ENCODE measurements around the gene KCNQ1. TPM values are rescaled to one million over a fixed set of nuclear protein-coding genes. Genes with fewer than 3 reads are reported as not detected.

The KCNQ1 gene
- total RNA-seq, 2 donors from 2014 or later = 38.9 to 46.1 TPM

DNA sequence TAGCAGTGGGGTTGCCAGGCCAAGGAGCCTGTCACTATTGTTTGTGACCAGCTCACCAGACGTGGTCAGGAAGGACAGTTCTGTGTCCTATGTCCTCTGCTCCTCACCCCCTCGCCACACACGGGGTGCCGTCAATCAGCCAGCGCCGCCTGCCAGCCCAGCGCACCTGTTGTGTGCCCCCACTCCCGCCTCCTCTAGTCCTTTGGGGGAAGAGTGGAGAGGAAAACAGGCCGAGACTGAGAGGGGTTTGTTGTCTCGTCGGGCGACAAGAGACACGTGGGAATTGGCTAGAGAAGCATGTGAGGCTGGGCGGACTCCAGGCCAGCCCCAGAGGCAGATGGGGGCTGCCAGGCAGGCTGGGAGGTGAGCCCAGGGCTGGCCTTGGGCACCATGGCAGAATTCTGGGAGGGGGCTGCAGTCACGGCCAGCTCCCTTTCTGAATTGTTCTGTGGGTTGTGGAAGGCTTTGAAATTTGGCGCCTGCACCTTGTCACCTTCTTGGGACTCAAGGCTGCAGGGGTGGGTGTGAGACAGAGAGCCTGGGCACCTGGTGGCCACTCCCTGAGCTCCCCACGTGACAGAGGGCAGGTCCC lies 258.1 kb downstream of the KCNQ1 start:
- Histone ChIP-seq H3K9me3 (no peaks in the 10 kb centered on the region), H3K36me3 (replicated peaks in 1 of 2; ENCODE audit: insufficient read depth in 1 of 2, low read depth in 2 of 2) (no peaks in the 10 kb centered on the region), H3K4me1 (no peaks in the 10 kb centered on the region), H3K27me3 (no peaks in the 10 kb centered on the region), H3K27ac (no peak overlapping the region), H3K4me3 (no peak overlapping the region)
- intact Hi-C loops (cut with DNase I) = no loop called here
- no peak for TF ChIP-seq POLR2A (IDR thresholded peaks at IDR 0.05)
- TF ChIP-seq, protein P1, sequence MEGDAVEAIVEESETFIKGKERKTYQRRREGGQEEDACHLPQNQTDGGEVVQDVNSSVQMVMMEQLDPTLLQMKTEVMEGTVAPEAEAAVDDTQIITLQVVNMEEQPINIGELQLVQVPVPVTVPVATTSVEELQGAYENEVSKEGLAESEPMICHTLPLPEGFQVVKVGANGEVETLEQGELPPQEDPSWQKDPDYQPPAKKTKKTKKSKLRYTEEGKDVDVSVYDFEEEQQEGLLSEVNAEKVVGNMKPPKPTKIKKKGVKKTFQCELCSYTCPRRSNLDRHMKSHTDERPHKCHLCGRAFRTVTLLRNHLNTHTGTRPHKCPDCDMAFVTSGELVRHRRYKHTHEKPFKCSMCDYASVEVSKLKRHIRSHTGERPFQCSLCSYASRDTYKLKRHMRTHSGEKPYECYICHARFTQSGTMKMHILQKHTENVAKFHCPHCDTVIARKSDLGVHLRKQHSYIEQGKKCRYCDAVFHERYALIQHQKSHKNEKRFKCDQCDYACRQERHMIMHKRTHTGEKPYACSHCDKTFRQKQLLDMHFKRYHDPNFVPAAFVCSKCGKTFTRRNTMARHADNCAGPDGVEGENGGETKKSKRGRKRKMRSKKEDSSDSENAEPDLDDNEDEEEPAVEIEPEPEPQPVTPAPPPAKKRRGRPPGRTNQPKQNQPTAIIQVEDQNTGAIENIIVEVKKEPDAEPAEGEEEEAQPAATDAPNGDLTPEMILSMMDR (IDR thresholded peaks at IDR 0.05) = no peak
- DNase-seq (no peak), ATAC-seq (no peak)
- WGBS, 2 donors = 83 to 84% methylated on average over 13 to 17 of the region's 17 CpGs

DNA sequence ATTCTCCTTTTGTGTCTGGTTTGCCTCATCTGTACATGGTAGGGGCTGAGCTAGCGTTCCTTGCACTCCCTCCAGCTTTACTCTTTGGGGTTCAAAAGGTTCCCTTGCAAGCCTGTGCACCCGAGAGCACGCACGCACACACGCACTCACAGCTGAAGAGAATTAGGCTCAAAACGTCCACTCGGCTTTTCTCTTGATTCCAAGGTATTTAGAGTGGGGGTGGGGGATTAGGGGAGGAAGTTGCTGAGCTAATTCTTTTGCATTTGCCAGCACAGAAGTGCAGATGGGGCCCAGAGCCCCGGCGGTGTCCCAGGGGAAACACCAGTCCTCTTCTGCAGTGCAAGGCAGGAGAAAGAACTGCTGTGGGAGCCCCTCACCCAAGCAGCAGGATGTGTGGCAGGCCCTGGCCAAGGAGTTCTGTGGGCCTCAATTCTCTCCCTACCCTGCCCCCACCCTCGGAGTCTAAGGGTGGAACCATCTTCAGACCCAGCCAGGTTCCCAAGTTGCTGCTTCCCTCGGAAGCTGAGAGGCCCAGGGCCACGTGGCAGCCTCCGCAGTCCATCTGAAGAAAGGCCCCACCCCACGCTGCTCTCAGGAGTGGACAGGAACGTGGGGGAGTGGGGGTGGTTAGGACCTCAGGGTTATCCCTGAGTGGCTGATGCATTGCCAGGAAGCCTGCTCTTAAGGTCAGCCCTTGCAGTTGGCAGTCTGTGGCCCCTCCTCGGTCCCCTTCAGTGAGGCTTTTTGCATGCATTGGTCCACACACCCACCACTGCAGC lies 258.7 kb downstream of the KCNQ1 start:
- intact Hi-C loops (cut with DNase I) = no loop called here
- Histone ChIP-seq H3K9me3 (no peaks in the 10 kb centered on the region), H3K27me3 (no peaks in the 10 kb centered on the region), H3K36me3 (replicated peaks in 1 of 2; ENCODE audit: insufficient read depth in 1 of 2, low read depth in 2 of 2) (no peaks in the 10 kb centered on the region), H3K4me3 (no peak overlapping the region), H3K4me1 (no peaks in the 10 kb centered on the region), H3K27ac (no peak overlapping the region)
- DNase-seq (no peak), ATAC-seq (no peak)
- WGBS, 2 donors = 75% methylated on average over 12 to 16 of the region's 16 CpGs
- no peak for TF ChIP-seq POLR2A (IDR thresholded peaks at IDR 0.05)

DNA sequence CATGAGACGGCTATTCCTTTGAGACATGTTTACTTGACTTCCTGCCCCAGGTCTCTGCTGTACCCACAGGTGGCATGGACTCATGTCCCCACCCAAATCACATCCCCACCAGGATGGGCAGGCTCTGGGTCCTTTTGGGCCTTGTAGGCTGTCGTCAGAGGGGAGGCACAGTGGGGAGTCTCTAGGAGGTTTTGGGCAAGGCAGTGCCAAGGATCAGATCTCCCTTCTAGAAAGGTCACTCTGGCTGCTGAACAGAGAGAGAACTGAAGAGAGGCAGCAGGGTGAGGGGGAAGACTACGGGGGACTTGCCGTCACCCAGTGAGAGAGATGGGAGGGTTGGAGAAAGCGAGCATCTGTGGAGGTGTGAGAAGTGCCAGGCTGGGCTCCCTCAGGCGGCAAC lies 259.5 kb downstream of the KCNQ1 start:
- intact Hi-C loops (cut with DNase I) = no loop called here
- Histone ChIP-seq H3K36me3 (replicated peaks in 1 of 2; ENCODE audit: insufficient read depth in 1 of 2, low read depth in 2 of 2) (no peaks in the 10 kb centered on the region), H3K9me3 (no peaks in the 10 kb centered on the region), H3K4me3 (no peak overlapping the region), H3K4me1 (no peaks in the 10 kb centered on the region), H3K27ac (no peak overlapping the region), H3K27me3 (no peaks in the 10 kb centered on the region)
- no peak for ATAC-seq
- 94 to 97% methylated on average over 6 of the region's 6 CpGs for WGBS, 2 donors
- TF ChIP-seq, protein P1 (IDR thresholded peaks at IDR 0.05) = no peak
- no peak for TF ChIP-seq POLR2A (IDR thresholded peaks at IDR 0.05)
- DNase-seq = no peak

DNA sequence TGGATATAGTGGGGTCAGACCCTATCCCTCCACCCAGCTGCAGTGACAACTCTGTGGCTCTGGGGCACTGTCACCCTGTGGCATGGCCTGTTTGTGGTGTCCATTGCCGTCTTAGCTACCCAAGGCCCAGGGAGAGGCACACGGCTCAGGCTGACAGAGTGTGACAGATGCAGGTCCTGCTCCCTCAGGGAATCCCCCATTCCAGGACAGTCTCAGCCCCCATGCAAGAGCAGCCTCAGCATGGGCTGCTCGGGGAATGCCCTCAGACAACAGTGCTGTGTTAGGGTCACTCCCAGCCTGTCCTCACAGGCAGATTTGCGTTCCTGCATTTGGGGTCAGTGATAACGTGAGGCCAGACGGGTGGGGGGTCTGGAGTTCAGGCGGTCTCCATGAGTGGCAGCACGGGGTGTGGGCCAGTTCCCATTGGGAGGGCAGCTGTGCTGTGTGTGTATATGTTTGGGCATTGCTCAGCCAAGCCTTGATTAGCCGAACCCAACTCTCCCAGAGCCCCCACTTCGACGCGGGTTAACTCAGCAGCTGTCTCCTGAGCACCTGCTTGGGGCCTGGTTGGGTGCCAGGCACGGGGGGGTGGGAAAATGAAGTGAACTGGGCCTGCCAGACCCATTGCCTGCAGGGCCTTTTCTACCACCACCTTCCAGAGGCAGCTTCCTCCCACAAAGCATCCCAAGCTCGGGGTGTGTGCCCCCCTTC lies 260.2 kb downstream of the KCNQ1 start:
- intact Hi-C loops (cut with DNase I) = no loop called here
- DNase-seq = no peak
- WGBS, 2 donors = 85 to 93% methylated on average over 9 to 14 of the region's 14 CpGs
- Histone ChIP-seq H3K9me3 (no peaks in the 10 kb centered on the region), H3K27ac (no peak overlapping the region), H3K36me3 (replicated peaks in 1 of 2; ENCODE audit: insufficient read depth in 1 of 2, low read depth in 2 of 2) (no peaks in the 10 kb centered on the region), H3K4me1 (no peaks in the 10 kb centered on the region), H3K27me3 (no peaks in the 10 kb centered on the region), H3K4me3 (no peak overlapping the region)
- no peak for ATAC-seq
- TF ChIP-seq POLR2A (IDR thresholded peaks at IDR 0.05) = no peak
- TF ChIP-seq, protein P1 (IDR thresholded peaks at IDR 0.05) = no peak

DNA sequence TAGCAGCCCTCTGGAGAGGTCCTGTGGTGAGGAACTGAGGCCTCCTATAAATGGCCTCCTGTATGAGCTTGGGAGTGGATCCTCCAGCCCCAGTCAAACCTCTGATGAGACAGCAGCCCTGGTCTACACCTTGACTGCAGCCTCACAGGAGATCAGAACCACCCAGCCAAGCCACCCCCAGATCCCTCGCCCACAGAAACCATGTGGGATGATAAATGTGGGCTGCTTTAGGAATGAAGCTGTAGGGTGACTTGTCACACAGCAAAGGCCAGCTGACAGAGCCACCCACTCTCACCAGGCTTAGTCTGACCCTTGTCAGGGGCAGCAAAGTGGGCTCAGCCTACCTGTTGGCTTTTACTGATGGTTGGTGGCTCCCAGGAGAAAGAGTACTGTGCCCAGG lies 261.5 kb downstream of the KCNQ1 start:
- intact Hi-C loops (cut with DNase I) = no loop called here
- Histone ChIP-seq H3K9me3 (no peaks in the 10 kb centered on the region), H3K4me1 (no peaks in the 10 kb centered on the region), H3K27ac (no peak overlapping the region), H3K4me3 (no peak overlapping the region), H3K27me3 (no peaks in the 10 kb centered on the region), H3K36me3 (replicated peaks in 1 of 2; ENCODE audit: insufficient read depth in 1 of 2, low read depth in 2 of 2) (no peaks in the 10 kb centered on the region)
- DNase-seq (no peak), ATAC-seq (no peak)
- 100% methylated on average over 1 of the region's 1 CpG; no CpG with 5 or more reads in 1 of the 2 donors for WGBS, 2 donors
- TF ChIP-seq, protein P1 (IDR thresholded peaks at IDR 0.05) = no peak
- TF ChIP-seq POLR2A (IDR thresholded peaks at IDR 0.05) = no peak

Measured in body of pancreas (tissue), 4 donors.